GM21786 (cell line): ENCODE data around the gene SERTAD3.
"Not testable (repeated sequence)": the region's sequence is repeated elsewhere in the genome, so short reads cannot be mapped to it uniquely, and the experiment has no call there.

Source experiments
- ATAC-seq: cut with Tn5 transposase; IDR thresholded peaks from one replicate; pipeline ENCODE4 v1.9.1; 2021; ENCODE audit not compliant: unreplicated experiment

Gene SERTAD3

DNA sequence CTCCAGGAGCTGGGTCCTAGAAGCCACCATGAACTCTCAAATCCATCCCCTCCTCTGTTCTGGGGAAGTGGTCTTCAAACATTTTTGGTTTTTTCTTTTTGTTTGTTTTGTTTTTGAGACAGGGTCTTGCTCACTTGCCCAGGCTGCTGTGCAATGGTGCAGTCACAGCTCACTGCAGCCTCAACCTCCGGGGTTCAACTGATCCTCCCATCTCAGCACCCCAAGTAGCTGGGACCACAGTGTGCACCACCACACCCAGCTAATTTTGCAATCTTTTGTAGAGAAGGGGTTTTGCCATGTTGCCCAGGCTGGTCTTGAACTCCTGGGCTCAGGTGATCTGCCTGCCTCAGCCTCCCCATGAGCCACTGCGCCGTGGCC is 14.5 kb upstream of the SERTAD3 start:
- ATAC-seq, result no peak

DNA sequence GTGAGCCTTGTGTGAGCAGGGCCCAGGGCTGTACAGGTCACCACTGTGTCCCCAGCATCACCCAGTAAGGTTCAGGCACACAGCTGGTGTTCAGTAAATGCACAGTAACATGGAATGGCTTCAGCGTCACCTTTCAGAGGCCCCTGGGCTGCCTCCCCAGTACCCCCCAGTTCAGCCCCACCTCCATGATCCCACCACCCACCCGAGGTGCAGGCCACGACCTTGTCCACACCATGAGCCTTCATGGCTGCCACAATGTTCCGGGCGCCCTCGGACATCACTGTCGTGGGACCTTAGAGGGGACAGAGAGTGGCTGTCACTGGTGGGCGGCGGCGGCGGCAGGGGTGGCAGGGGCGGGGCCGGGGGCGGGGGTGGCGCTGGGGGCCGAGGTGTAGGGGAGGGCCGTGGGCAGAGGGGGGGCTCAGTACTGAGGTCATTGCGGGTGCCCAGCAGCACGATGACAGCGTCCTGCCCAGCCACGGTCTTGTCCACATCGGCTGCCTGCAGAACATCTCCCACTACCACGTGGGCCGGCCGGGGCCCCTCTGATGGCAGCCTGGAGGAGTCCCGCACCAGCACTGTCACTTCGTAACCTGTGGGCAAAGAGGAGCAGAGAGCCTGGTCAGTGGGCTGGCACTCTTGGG is 13.9 kb upstream of the SERTAD3 start:
- no peak for ATAC-seq

DNA sequence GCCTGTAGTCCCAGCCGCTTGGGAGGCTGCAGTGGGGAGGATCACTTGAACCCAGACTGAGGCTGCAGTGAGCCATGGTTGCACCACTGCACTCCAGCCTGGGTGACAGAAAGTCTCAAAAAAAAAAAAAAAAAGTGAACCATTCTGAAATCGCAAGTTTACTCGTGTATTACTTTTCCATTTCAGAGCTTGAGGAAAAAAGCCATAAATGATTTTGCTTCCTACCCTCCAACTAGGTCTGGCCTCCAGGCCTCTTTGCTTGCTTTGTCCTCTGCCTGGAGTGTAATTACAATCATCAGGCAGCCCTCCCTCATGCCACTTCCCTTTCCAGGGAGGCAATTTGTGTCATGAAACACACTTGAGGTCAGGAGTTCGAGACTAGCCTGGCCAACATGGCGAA is 12.9 kb upstream of the SERTAD3 start:
- ATAC-seq, result no peak

DNA sequence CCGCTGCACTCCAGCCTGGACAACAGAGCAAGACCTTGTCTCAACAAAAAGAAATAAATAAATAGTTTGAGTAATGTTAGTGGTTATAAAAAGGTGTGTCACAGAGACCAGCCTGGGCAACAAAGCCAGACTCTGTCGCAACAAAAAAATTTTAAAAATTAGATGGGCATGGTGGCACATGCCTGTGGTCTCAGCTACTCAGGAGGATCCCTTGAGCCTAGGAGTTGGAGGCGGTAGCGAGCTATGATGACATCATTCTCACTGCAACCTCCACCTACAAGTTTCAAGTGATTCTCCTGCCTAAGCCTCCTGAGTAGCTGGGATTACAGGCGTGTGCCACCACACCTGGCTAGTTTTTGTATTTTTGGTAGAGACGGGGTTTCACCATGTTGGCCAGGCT is 9.8 kb upstream of the SERTAD3 start:
- not testable (repeated sequence) for ATAC-seq

DNA sequence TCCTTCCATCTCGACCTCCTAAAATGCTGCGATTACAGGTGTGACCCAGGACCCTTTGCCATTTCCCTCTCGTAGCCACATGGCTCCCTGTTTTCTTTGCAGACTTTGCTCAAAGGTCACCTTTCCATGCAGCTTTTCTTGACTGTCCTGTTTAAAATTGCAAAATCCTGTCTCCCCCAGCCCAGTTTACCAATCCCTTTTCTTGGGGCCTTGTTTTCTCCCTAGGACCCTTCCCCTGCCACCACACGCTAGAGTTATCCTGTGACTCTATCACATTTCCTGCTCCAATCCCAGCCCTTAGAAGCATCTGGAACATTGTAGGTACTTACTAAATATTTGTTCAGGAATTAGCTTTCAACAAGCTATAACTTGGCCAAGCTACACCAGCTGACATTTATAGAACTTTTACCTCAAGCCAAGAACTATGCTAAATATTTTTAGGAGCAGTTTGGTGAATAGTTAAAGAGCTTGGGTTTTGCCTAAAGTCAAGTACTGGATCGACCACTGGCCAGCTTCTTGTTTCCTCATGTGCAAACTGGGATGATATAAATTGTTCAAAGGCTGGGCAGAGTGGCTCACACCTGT is 9.1 kb upstream of the SERTAD3 start:
- no peak for ATAC-seq

DNA sequence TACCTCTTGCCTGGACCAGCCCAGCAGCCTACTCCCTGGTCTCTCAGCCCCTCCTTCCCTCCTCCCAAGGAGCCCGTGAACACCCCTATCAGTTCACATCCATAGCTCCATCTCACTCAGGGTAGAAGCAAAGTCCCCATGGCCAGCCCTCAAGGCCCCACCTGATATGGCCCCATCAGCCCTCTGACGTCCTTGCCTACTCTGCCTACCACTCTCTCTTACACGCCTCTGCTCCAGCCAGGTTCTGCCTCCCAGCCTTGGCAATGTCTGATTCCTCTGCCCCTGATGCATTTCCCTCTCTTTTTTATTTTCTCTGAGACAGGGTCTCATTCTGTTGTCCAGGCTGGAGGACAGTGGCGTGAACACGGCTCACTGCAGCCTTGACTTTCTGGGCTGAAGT is 7.9 kb upstream of the SERTAD3 start:
- ATAC-seq, result no peak

DNA sequence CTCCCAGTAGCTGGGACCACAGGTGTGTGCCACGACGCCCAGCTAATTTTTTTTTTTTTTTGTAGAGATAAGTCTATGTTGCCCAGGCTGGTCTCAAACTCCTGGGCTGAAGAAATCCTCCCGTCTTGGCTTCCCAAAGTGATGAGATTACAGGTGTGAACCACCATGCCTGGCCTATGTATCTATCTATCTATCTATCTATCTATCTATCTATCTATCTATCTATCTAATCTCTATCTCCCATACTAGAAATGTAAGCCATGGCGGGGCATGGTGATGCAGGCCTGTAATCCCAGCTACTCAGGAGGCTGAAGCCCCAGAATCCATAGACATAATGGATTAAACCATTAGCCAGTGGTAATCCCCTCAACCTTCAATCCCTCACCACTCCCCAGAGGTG is 6.5 kb upstream of the SERTAD3 start:
- no peak for ATAC-seq

DNA sequence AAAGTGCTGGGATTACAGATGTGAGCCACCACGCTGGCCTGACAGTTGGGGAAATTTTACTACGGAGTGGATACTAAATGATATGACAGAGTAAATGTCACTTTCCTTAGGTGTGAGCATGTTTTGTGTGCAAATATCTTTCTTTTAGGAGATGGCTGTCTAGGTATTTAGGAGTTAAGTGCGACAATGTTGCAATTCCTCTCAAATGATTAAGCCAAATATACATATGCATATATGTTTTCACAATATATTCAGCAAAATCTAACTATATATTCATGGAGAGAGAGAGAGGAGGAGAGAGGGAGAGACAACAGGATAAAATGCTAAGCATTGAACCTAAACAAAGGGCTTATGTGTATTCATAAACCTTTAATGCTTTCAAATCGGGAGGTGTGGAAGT is 5.4 kb upstream of the SERTAD3 start:
- ATAC-seq, result no peak

DNA sequence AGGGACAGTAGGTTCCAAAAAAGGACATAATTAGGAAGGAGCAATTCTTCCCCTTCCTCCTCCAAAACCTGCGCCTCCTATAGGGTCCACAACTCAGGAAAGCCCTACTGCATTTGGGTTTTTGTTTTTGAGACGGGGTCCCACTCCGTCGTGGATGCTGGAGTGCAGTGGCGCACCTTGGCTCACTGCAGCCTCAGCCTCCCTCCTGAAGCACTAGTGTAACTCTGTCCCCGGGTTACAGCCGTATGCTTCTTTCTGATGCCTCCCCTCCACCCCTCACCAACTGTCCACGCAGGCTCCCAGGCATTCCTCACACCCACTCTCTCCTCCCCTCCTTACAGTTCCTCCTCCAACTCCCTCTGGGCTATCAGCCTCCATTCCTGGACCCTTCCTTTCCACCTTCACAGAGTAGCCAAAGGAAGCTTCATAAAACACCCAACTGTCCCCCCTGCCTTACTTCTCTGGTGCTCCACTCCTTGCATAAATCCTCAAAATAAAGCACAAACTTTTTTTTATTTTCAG is 2.2 kb upstream of the SERTAD3 start:
- no peak for ATAC-seq

DNA sequence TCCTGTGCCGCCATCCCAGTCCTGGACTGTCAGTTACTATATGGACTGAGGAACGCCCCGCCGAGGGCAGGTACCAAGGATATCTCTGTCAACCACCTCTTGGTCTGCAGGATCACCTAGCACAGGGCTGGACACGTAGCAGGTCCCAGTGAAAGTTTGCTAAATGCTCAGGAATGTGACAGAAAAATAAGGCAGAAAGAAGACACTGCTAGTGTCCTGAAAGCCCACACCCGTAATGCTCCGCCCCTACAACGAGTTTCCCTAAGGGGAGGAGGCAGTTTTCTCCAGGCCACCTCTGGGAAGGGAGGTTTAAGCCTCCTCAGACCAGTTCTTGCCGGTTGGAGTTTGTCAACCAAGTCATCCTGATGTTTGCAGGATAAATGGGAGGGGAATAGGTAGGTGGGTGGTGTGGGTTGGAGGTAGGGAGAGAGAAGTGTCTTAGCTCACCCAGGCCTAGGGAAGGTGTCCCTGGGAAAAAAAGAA is 1.7 kb upstream of the SERTAD3 start:
- no peak for ATAC-seq

DNA sequence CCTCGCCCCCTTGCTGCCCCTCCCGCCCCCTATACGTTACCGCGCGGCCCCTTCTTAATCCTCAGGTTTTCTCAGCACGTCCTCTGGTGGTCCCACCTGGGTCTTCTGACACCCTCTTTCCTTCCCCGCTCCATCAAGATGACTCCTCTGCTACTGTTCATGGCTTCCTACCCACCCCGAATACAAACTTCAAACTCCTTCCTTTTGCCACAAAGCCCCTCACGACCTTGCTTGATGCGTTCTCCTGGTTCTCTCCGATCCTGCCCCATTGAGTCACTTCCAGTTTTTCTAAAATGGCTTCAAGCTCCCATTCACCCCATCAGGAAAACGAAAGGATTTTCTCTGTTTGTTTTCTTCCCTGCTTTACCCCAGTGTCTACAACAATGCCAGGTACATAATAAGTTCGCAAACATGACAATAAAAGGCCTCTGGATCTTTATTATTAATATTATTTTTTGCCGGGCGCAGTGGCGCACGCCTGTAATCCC is 734 bp upstream of the SERTAD3 start:
- no peak for ATAC-seq

DNA sequence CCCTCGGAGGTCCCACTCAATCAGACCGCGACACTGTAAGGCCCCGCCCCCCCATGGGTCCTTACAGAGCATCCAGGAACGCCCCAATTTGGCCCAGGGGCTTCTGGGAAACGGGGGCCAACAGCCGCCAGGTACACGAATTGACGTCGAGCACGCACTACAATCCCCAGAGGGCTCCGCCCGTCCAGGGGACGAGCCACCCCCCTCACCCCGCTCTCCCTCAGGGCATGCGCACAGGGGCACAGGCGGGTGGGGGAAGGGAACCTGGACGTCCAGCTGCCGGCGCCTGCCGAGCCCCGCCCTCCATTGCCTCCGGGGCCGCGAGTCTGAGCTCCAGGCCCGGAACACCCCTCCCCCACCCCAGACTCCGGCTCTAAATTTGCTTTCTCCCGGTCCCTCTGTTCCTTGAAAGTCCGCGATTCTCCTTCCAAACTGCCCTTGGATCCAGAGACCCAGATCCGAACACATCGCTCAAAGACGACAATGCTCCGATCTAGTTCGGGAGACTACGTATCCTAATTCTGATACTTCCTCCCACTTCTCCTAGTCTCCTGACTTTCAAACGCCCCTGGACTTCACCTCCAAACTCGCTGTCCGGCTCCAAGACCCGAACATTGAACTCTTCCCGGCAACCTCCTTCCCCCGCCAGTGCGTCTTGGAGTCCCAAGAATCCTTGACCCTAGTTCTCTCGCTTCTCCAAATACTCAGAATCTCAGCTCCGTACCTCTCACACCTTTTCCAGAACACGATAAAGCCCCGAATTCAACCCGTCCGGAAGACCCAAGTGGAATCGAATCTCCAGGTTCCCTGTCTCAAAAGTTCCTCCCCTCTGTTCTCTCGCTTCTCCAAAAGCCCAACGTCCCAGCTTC is 770 bp downstream of the SERTAD3 start:
- peak; percentile 73 for ATAC-seq

DNA sequence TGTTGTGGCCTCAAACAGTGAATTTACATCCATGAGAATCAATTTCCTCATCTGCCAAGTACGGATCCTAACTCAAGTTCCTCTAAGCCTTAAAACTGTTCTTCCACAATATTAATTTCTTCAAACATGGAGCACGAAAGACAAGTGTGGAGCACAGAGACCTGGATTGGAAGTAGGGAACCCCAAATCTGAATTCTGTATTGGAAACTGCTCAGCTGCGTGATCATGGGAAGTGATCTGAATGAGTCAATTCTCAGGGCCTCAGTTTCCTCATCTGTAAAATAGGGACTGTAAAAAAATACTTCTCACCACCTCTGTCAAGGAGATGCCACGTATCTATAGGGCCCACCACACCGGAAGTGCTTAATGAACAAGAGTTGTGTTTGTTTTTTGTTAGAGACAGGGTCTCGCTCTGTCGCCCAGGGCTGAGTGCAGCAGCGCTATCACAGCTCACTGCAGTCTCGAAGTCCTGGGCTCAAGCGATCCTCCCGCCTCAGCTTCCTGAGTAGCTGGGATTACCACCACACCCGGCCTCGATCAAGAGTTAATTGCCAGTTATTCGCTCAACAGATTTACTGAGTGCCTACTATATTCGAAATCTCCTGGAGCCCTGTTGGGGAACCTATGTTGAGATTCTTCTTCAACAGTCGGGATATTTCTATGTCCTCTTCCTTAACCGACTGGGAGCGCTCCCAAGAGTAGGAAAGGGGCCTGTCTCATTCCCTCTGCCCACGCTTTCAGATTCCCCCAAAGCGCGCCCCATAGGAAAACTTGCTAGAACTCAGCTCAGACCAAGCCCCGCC is 1.6 kb downstream of the SERTAD3 start:
- ATAC-seq, result no peak

DNA sequence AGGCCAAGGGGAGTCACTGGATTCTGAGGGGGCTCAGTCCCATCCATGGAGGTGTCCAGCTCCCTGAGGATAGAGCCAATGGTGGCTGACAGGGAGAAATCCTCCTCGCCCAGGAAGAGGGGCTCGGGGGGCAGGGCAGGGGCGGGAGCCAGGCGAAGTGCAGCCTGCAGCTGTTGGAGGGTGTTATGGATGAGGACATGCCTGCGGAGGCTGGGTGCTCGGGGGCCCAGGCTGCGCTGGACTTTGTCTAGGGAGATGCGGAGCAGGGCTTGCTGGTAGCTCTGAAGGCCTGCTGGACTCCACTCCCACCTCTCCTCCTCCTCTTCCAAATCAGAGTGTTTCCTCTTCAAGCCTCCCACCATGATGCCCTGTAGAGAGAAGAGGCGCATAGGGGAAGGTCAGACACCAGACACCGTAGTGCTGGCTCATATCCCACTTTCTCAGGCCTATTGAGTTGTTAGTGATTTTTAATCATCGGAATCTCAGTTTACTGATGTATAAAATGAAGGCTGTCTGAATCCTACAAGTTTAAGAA is 2.3 kb downstream of the SERTAD3 start:
- ATAC-seq, result no peak

DNA sequence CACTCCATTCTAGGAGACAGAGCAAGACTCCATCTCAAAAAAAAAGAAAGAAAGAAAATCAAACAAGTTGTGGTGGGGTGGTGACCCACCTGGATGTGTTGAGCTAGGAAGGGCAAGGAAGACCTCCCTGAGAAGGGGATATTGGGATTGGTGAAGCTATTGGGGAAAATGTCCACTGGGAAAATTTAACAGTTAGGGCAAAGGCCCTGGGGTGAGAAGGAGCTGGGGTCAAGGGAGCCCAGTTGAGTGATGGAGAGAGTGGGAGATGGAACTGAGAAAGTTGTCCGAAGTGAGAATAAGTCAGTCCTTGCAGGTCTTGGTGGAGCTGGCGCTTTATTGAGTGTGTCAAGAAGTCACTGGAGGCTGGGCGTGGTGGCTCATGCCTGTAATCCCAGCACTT is 5.9 kb downstream of the SERTAD3 start:
- no peak for ATAC-seq

DNA sequence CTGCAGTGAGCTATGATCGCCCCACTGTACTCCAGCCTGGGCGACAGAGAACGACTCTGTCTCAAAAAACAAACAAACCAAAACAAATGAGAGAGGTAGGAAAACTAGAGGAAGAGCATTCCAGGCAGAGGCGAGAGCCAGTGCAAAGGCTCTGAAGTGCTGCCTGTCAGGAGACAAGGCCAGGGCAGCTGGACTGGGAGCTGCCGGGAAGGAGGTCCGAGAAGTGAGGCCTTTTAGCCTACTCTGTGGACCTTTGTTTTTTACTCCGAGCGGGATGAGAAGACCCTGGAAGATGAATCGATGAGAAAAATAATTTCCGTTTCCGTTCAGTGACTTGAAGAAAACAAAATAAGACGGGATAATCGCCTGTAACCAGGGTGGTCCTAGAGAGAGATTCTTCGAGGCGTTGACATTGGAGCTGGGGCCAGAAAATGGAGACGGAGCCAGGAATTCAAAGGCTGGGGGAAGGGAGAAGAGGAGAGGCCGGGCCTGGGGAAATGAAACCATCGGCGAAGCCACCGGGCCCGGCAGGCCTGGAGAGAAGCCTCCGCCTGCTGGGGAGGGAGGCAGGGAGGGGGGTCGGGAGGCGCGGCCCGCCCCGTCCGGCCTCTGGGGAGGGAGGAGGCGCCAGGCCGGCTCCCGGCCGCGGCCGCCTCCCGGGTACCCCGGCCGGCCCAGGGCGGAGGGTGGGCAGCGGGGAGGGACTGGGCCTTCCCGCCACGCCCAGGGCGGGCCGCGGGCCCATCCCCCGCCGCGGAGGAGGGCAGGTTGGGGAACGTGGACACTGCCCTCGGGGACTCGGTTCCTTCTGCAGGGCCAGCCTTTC is 10.5 kb downstream of the SERTAD3 start:
- no peak for ATAC-seq

DNA sequence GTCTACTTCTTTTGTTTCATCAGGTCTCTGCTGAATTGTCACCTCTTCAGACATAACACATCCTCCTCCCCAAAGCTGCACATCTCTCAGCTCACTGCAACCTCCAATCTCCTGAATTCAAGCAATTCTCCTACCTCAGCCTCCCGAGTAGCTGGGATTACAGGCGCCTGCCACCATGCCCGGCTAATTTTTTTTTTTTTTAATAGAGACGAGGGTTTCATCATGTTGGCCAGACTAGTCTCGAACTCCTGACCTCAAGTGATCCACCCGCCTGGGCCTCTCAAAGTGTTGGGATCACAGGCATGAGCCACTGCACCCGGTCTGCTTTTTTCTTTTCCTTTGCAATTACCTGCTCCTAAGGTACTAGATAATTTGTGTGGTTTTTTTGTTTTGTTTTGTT is 11.4 kb downstream of the SERTAD3 start:
- ATAC-seq, result not testable (repeated sequence)

DNA sequence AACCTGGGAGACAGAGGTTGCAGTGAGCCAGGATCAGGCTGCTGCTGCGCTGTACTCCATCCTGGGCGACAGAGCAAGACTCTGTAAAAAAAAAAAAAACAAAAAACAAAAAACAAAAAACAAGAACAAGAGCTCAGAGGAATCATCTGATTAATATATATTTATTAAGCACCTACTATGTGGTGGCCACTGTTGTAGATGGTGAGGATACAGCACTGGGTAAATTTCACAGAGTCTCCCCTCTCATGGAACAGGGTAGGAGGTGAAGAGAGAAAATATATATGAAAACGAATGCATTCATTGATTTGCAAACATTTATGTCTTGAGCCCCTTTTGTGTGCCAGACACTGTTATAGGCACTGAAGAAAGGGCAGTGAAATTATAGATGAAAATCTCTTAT is 12.4 kb downstream of the SERTAD3 start:
- ATAC-seq, result no peak

DNA sequence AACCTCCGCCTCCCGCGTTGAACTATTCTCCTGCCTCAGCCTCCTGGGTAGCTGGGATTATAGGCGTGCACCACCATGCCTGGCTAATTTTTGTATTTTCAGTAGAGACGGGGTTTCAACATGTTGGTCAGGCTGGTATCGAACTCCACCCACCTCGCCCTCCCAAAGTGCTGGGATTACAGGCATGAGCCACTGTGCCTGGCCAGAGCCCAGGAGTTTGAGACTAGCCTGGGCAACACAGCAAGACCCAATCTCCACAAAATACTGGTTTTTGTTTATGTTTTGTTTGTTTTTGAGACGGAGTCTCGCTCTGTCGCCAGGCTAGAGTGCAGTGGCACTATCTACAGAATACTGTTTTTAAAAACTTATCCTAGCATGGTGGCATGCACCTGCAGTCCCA is 13.9 kb downstream of the SERTAD3 start:
- not testable (repeated sequence) for ATAC-seq

DNA sequence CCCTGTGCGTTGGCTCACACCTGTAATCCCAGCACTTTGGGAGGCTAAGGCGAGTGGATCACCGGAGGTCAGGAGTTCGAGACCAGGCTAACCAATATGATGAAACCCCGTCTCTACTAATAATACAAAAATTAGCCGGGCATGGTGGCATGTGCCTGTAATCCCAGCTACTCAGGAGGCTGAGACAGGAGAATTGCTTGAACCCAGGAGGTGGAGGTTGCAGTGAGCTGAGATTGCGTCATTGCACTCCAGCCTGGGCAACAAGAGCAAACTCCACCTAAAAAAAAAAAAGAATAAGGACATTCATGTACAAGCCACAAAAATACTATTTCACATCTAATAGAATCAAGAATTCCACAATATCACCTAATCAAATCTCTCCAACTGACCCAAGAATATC is 15.9 kb downstream of the SERTAD3 start:
- not testable (repeated sequence) for ATAC-seq
